ENCODE data around the gene RUNDC3A.

Gene RUNDC3A

GRCh38 chr17:44335968-44336367, 27.6 kb downstream of the RUNDC3A start:
- Histone ChIP-seq H3K27ac (ENCODE audit: extremely low read depth, low read depth, low read length) (no peak overlapping the region), H3K9me3 (ENCODE audit: control insufficient read depth, insufficient read depth, low read depth, low read length) (no peaks in the 10 kb centered on the region), H3K4me1 (ENCODE audit: control insufficient read depth, insufficient read depth, low read length) (peaks cover 3% of the 10 kb centered on the region), H3K36me3 (ENCODE audit: control insufficient read depth in 2 of 2, insufficient read depth in 1 of 2, low read length in 2 of 2) (no peaks in the 10 kb centered on the region), H3K4me3 (ENCODE audit: low read depth, low read length) (no peak overlapping the region)
- CTCF ChIA-PET: interaction anchor here (0.6 to 1.9 kb wide), 6 partner anchors 10 to 126 kb away, joined by 3 to 9 read pairs (median 4); partner anchors contain the start of gene FAM171A2
- POLR2A ChIA-PET: interaction anchor here (0.7 to 2.8 kb wide), 2 partner anchors 9 to 167 kb away, joined by 3 to 11 read pairs; partner anchors contain the start of gene GRN
- TF ChIP-seq ZNF660 (tag by site-specific recombination; IDR thresholded peaks at IDR 0.05) (no peak), ZFP3 (tag by site-specific recombination; IDR thresholded peaks at IDR 0.05; ENCODE audit: low read depth) (no peak), KLF8 (tag by site-specific recombination; IDR thresholded peaks at IDR 0.05) (no peak), ZNF645 (tag by site-specific recombination; IDR thresholded peaks at IDR 0.05) (no peak), ZBTB21 (tag by site-specific recombination; IDR thresholded peaks at IDR 0.05) (no peak), BCL11A (tag by site-specific recombination; IDR thresholded peaks at IDR 0.05; ENCODE audit: low read depth) (no peak), ZNF18 (tag by site-specific recombination; IDR thresholded peaks at IDR 0.05) (no peak), ZSCAN30 (tag by site-specific recombination; IDR thresholded peaks at IDR 0.05) (no peak), ZNF501 (tag by site-specific recombination; IDR thresholded peaks at IDR 0.05) (no peak), ZNF510 (tag by site-specific recombination; IDR thresholded peaks at IDR 0.05; ENCODE audit: insufficient replicate concordance) (no peak), ZNF548 (tag by site-specific recombination; IDR thresholded peaks at IDR 0.05) (no peak), ZNF114 (tag by site-specific recombination; IDR thresholded peaks at IDR 0.05) (no peak), ZNF404 (tag by site-specific recombination; IDR thresholded peaks at IDR 0.05) (no peak), ZBTB20 (tag by site-specific recombination; IDR thresholded peaks at IDR 0.05) (no peak), BCL11B (tag by site-specific recombination; IDR thresholded peaks at IDR 0.05; ENCODE audit: low read depth) (no peak), TCF7L2 (IDR thresholded peaks at IDR 0.05; ENCODE audit: borderline replicate concordance, low read depth, low read length) (no peak), ZNF48 (tag by site-specific recombination; IDR thresholded peaks at IDR 0.05) (no peak)

GRCh38 chr17:44338702-44339101, 30.3 kb downstream of the RUNDC3A start:
- CTCF ChIA-PET: interaction anchor here (0.7 to 1.4 kb wide), 3 partner anchors 12 to 299 kb away, joined by 3 to 8 read pairs (median 3); no protein-coding TSS in a partner anchor
- no peak overlapping the region for H3K27ac ChIP-seq (ENCODE audit: extremely low read depth, low read depth, low read length)
- POLR2A ChIA-PET: interaction anchor here (1.1 kb wide), 1 partner anchor 12 kb away, joined by 3 read pairs; no protein-coding TSS in a partner anchor
- TF ChIP-seq ZNF423 (tag by site-specific recombination; IDR thresholded peaks at IDR 0.05) (no peak), KLF17 (tag by site-specific recombination; IDR thresholded peaks at IDR 0.05) (no peak), ZNF544 (tag by site-specific recombination; IDR thresholded peaks at IDR 0.05) (no peak), KLF1 (tag by site-specific recombination; IDR thresholded peaks at IDR 0.05) (no peak), ZIC2 (tag by site-specific recombination; IDR thresholded peaks at IDR 0.05) (peak; percentile 45; the same call in 1 of the 2 replicates), ZNF24 (tag by site-specific recombination; IDR thresholded peaks at IDR 0.05) (0 out of 2 replicates have a peak, but pooled peaks have one; percentile 35), KLF7 (tag by site-specific recombination; IDR thresholded peaks at IDR 0.05; ENCODE audit: borderline replicate concordance) (no peak), GLIS1 (tag by site-specific recombination; IDR thresholded peaks at IDR 0.05) (0 out of 2 replicates have a peak, but pooled peaks have one; percentile 5), WT1 (tag by site-specific recombination; IDR thresholded peaks at IDR 0.05) (no peak), ZNF335 (tag by site-specific recombination; conservative IDR thresholded peaks at IDR 0.05) (peak; percentile 97), ZNF600 (tag by site-specific recombination; IDR thresholded peaks at IDR 0.05) (0 out of 2 replicates have a peak, but pooled peaks have one; percentile 11), SP3 (tag by site-specific recombination; IDR thresholded peaks at IDR 0.05) (0 out of 2 replicates have a peak, but pooled peaks have one; percentile 18), ZBTB48 (tag by site-specific recombination; IDR thresholded peaks at IDR 0.05) (0 out of 2 replicates have a peak, but pooled peaks have one; percentile 47), ZFP69B (tag by site-specific recombination; IDR thresholded peaks at IDR 0.05) (peak; percentile 89), ZNF692 (tag by site-specific recombination; IDR thresholded peaks at IDR 0.05) (peak; percentile 97), ZBTB17 (tag by site-specific recombination; IDR thresholded peaks at IDR 0.05) (0 out of 2 replicates have a peak, but pooled peaks have one; percentile 42)

More at GRCh38 chr17:44338702-44339101, 30.3 kb downstream of the RUNDC3A start:
- Histone ChIP-seq H3K4me3 (ENCODE audit: low read depth, low read length) (no peak overlapping the region), H3K9me3 (ENCODE audit: control insufficient read depth, insufficient read depth, low read depth, low read length) (no peaks in the 10 kb centered on the region), H3K36me3 (ENCODE audit: control insufficient read depth in 2 of 2, insufficient read depth in 1 of 2, low read length in 2 of 2) (no peaks in the 10 kb centered on the region), H3K4me1 (ENCODE audit: control insufficient read depth, insufficient read depth, low read length) (no peaks in the 10 kb centered on the region)
